Astrocyte of the cerebellum (primary cell): ENCODE measurements around the gene ATP1A2.

Source experiments
- DNase-seq: peaks from one replicate; pipeline ENCODE4 v3.0.0-alpha.2; 2011; ENCODE audit warnings: low read depth
- H3K4me3 ChIP-seq: 2 replicates; pipeline ENCODE4 v1.5.1; 2011; ENCODE audit warnings: mild to moderate bottlenecking, low read depth, low read length, moderate library complexity
- CTCF ChIP-seq: IDR thresholded peaks from 2 replicates; pipeline ENCODE4 v1.5.1; 2012; ENCODE audit warnings: low read length, low read depth, moderate library complexity, mild to moderate bottlenecking; ENCODE audit errors: missing control alignments
- in situ Hi-C: cut with HindIII; loops from 2 replicates; pipeline ENCODE4 v1.10.0; 2017; ENCODE audit warnings: low sequenced_read_pairs

ATP1A2 gene

DNA sequence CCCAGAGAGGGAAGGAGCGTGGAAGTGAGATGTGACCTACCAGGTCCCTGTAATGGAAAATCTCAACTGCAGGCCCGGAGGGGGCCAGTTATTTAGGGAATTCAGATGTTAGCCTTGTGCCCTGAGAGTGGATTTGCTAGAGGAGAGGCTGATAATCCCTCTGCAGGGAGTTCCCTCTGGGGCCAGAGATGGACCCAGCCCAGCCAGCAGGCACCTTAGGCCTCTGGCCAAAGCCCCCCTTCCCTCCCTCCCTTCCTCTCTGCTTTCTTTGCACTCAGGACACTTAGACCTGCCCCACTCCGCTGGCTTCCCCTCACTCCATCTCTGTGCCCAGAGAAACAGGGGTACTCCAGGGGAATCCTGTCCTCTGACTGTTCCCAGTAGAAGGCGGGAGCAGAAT lies 1.5 kb upstream of the ATP1A2 start:
- TF ChIP-seq CTCF: no peak
- no peak overlapping the region for H3K4me3 ChIP-seq
- in situ Hi-C loops: no loop called here
- DNase-seq: no peak

- in situ Hi-C loops: no loop called here
- TF ChIP-seq CTCF: no peak
- H3K4me3 ChIP-seq: peak overlapping the region; percentile 38
- peak; percentile 49 for DNase-seq
Measured at GRCh38 chr1:160116283-160117147, 956 bp downstream of the ATP1A2 start.

DNA sequence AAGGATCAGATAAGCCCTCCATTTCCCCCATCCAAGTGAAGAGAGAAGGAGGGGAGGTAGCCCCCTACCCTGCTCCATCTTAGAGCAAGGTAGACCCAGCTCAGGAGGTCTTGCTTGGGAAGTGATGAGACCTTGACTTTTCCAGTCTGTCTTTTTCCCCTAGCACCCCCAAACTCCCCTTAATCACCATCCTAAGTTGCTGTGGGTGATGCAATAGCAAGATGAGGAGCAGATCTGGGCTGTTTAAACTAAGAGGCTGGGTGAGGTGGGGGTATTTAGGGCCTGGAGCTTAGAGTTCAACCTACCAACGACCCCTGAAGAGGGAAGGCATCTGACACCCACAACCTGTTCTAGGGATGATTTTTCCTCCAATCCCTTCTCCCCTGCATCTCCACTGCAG lies 1.7 kb downstream of the ATP1A2 start:
- peak overlapping the region; percentile 38 for H3K4me3 ChIP-seq
- DNase-seq: no peak
- TF ChIP-seq CTCF: no peak
- in situ Hi-C loops: no loop called here

- TF ChIP-seq CTCF: no peak
- DNase-seq: peak; percentile 50
- H3K4me3 ChIP-seq: peak overlapping the region; percentile 38
- in situ Hi-C loops: no loop called here
Measured at GRCh38 chr1:160117709-160118183, 2.2 kb downstream of the ATP1A2 start.

DNA sequence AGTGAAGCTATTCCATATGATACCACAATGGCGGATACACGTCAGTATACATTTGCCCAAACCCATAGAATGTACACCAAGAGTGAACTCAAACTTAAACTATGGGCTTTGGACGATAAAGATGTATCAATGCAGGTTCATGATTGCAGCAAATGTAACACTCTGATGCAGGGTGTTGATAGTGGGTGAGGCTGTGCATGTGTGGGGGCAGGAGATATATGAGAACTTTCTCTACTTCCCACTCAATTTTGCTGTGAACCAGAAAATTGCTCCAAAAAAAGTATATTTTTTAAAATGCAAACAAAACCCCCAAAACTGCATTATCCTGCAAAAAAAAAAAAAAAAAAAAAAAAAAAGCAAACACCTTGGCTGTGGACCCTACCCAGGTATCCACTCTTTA lies 3.4 kb downstream of the ATP1A2 start:
- no peak for TF ChIP-seq CTCF
- no peak for DNase-seq

DNA sequence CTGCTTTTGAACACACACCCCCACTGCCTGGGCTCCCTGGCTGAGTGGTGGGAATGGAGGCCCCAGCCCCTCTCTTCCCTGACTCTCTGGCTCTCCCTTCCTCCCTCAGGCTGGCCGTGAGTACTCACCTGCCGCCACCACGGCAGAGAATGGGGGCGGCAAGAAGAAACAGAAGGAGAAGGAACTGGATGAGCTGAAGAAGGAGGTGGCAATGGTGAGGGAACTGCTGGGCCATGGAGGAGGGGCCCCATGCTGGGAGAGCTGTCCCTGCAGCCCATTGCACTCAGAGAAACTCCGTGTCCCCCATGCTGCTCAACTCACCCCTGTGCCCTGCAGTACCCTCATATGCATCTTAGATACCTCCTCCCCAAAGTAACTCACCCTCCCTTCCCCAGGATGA lies 5.2 kb downstream of the ATP1A2 start:
- no peak overlapping the region for H3K4me3 ChIP-seq
- DNase-seq: no peak
- in situ Hi-C loops: no loop called here
- TF ChIP-seq CTCF: no peak

More for the DNA sequence above, 3.4 kb downstream of the ATP1A2 start:
- no peak overlapping the region for H3K4me3 ChIP-seq
- in situ Hi-C loops: no loop called here
